ENCODE measurements around the gene CDC73. TPM values are rescaled to one million over a fixed set of nuclear protein-coding genes. Genes with fewer than 3 reads are reported as not detected.
A peak's percentile ranks its signal among the peaks of the same experiment; 100 is the strongest.

CDC73 gene
- total and polyA plus RNA-seq, 9 of the 15 experiments (the other 6 are each of a cell fraction or from before 2014, with no cell fraction given): 19.0 to 61.7 (median 30.1) TPM

DNA sequence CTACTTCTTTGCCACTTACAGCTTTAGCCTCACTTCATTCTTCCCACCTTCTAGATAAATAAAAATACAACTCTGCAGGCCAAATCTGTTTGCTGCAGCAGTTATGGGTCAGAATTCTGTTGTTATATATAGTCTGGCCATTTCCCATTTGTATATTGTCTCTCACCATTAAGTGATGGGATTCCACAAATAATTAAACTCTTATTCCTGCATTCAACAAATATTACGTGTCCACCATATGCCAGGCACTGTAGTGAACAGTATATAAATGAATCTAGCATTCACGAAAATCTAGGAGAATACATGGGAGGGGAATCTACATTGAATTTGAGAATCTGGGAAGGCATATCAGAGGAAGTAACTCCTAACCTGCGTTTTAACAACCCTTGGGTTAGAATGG is 11.0 kb upstream of the CDC73 start (continued):
- no peak for TF ChIP-seq CREB1 (IDR thresholded peaks at IDR 0.05)
- no peak for TF ChIP-seq CREB1 (CRISPR knock-in tag; IDR thresholded peaks at IDR 0.05)
- TF ChIP-seq POLR3G (IDR thresholded peaks at IDR 0.05; ENCODE audit: extremely low read depth, insufficient read length, insufficient replicate concordance): no peak
- no peak for TF ChIP-seq POU5F1 (IDR thresholded peaks at IDR 0.05; ENCODE audit: borderline replicate concordance, low read depth, low read length, partially characterized antibody)
- no peak for TF ChIP-seq KAT8 (IDR thresholded peaks at IDR 0.05; ENCODE audit: low read depth)
- TF ChIP-seq MCM5 (IDR thresholded peaks at IDR 0.05; ENCODE audit: low read depth): no peak
- TF ChIP-seq, protein P1, sequence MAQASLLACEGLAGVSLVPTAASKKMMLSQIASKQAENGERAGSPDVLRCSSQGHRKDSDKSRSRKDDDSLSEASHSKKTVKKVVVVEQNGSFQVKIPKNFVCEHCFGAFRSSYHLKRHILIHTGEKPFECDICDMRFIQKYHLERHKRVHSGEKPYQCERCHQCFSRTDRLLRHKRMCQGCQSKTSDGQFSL (CRISPR knock-in tag; IDR thresholded peaks at IDR 0.05): no peak
- TF ChIP-seq, protein P1 (tag; IDR thresholded peaks at IDR 0.05): peak in 1 of 2 experiments; percentile 22; a peak in 1 of 4 replicates
- no peak for TF ChIP-seq KHSRP (IDR thresholded peaks at IDR 0.05)

DNA sequence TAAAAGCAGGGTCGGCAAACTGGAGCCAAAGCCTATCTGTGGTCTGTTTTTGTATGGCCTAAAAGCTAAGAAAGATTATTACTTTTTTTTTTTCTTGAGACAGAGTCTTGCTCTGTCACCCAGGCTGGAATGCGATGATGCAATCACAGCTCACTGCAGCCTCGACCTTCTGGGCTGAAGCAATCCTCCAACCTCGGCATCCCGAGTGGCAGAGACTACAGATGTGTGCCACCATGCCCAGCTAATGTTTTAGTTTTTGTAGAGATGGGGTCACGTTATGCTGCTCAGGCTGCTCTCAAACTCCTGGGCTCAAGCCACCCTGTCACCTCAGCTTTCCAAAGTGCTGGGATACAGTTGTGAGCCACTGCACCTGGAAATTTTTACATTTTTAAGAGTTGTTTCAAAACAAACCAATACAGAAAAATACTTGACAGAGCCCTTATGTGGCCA is 10.2 kb upstream of the CDC73 start:
- FAIRE-seq (no peak), DNase-seq (ENCODE audit: extremely low read depth in 1 of 4, low spot score in 3 of 4) (peak in 1 of 4 experiments; percentile 76), ATAC-seq (peak; percentile 40)
- BruUV-seq (replicated peaks): no TSS peak
- whole genome bisulfite sequencing (ENCODE audit: insufficient coverage, low coverage, missing lambda C conversion rate): 6% methylated on average over 6 of the region's 6 CpGs
- peaks cover 28% of the 10 kb centered on the region for H3K79me2 ChIP-seq (ENCODE audit: control insufficient read depth, insufficient read depth, low read length)
- no peaks in the 10 kb centered on the region for H3K36me3 ChIP-seq (ENCODE audit: control insufficient read depth, insufficient read depth, low read length)
- no peak overlapping the region for H3K4me3 ChIP-seq
- no peaks in the 10 kb centered on the region for H3K9me3 ChIP-seq (replicated peaks; ENCODE audit: control insufficient read depth, insufficient read depth, low read depth, low read length)
- H3K9me1 ChIP-seq (ENCODE audit: control insufficient read depth, insufficient read depth, low read length): no peaks in the 10 kb centered on the region
- CTCF ChIA-PET (ENCODE audit: low intra/inter-chr PET ratio): no interaction called here
- POLR2A ChIA-PET: interaction anchor here (0.6 to 1.3 kb wide), 5 partner anchors 8 to 53 kb away, joined by 4 to 7 read pairs (median 4); partner anchors contain the start of genes CDC73 and UCHL5
- peak overlapping the region; percentile 86 for H2AFZ ChIP-seq (ENCODE audit: low read depth, low read length)
- H3K27ac ChIP-seq (ENCODE audit: extremely low read depth, low read depth, low read length): peak overlapping the region; percentile 56
- in situ Hi-C loops (cut with MboI): no loop called here
- intact Hi-C loops (cut with micrococcal nuclease): loop anchor here (2.0 kb wide), 1 partner anchor 1747 kb away; no protein-coding TSS in a partner anchor
- H3K4me1 ChIP-seq (replicated peaks in 1 of 2; ENCODE audit: control insufficient read depth in 2 of 2, insufficient read depth in 2 of 2, low read length in 2 of 2): peaks cover 16 to 35% of the 10 kb centered on the region in 2 experiments
- H3K4me2 ChIP-seq (ENCODE audit: insufficient read depth, low read length): peak overlapping the region; percentile 64
- H3K9ac ChIP-seq (ENCODE audit: insufficient read depth in 1 of 2, low read depth in 2 of 2, low read length in 2 of 2): peak overlapping the region; percentile 52 to 53; a peak in 3 of 4 replicates
- no peaks in the 10 kb centered on the region for H3K27me3 ChIP-seq (ENCODE audit: control insufficient read depth in 2 of 2, insufficient read depth in 2 of 2, low read length in 2 of 2)
- no peaks in the 10 kb centered on the region for H4K20me1 ChIP-seq (replicated peaks; ENCODE audit: control insufficient read depth, insufficient read depth, low read length)
- TF ChIP-seq JUND (IDR thresholded peaks at IDR 0.05; ENCODE audit: borderline replicate concordance, low read depth, low read length): peak; percentile 93
- peak; percentile 91 for TF ChIP-seq JUND (tag; IDR thresholded peaks at IDR 0.05; ENCODE audit: borderline replicate concordance, low read depth, low read length)
- TF ChIP-seq ATF1 (CRISPR knock-in tag; IDR thresholded peaks at IDR 0.05): no peak
- peak; percentile 40; the same call in 1 of the 2 replicates for TF ChIP-seq ATF1 (tag; IDR thresholded peaks at IDR 0.05)
- no peak for TF ChIP-seq CHCHD3 (CRISPR knock-in tag; IDR thresholded peaks at IDR 0.05)
- no peak for TF ChIP-seq ZNF224 (CRISPR knock-in tag; IDR thresholded peaks at IDR 0.05)
- no peak for TF ChIP-seq SP2 (IDR thresholded peaks at IDR 0.05; ENCODE audit: extremely low read depth, low read depth, low read length, poor library complexity, severe bottlenecking)
- no peak for TF ChIP-seq FOXJ3 (CRISPR knock-in tag; IDR thresholded peaks at IDR 0.05)
- TF ChIP-seq MYBL2 (IDR thresholded peaks at IDR 0.05; ENCODE audit: low read depth): no peak
- TF ChIP-seq MYBL2 (CRISPR knock-in tag; IDR thresholded peaks at IDR 0.05; ENCODE audit: borderline replicate concordance): no peak
- TF ChIP-seq, protein P2, sequence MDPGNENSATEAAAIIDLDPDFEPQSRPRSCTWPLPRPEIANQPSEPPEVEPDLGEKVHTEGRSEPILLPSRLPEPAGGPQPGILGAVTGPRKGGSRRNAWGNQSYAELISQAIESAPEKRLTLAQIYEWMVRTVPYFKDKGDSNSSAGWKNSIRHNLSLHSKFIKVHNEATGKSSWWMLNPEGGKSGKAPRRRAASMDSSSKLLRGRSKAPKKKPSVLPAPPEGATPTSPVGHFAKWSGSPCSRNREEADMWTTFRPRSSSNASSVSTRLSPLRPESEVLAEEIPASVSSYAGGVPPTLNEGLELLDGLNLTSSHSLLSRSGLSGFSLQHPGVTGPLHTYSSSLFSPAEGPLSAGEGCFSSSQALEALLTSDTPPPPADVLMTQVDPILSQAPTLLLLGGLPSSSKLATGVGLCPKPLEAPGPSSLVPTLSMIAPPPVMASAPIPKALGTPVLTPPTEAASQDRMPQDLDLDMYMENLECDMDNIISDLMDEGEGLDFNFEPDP (CRISPR knock-in tag; IDR thresholded peaks at IDR 0.05): no peak
- TF ChIP-seq, protein P3, sequence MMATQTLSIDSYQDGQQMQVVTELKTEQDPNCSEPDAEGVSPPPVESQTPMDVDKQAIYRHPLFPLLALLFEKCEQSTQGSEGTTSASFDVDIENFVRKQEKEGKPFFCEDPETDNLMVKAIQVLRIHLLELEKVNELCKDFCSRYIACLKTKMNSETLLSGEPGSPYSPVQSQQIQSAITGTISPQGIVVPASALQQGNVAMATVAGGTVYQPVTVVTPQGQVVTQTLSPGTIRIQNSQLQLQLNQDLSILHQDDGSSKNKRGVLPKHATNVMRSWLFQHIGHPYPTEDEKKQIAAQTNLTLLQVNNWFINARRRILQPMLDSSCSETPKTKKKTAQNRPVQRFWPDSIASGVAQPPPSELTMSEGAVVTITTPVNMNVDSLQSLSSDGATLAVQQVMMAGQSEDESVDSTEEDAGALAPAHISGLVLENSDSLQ (IDR thresholded peaks at IDR 0.05): peak; percentile 31; the same call in 1 of the 2 replicates
- TF ChIP-seq LARP7 (IDR thresholded peaks at IDR 0.05): no peak
